Measurements from ENCODE around the gene GFRA4.

GRCh38 chr20:3671986-3672546 is 8.9 kb upstream of the GFRA4 start:
- TF ChIP-seq TCF7L2 (IDR thresholded peaks at IDR 0.05; ENCODE audit: low read depth, low read length) (no peak), CTCF (IDR thresholded peaks at IDR 0.05) (no peak), SIN3A (IDR thresholded peaks at IDR 0.05; ENCODE audit: borderline replicate concordance, insufficient read depth, low read depth, low read length) (no peak), POLR2AphosphoS5 (IDR thresholded peaks at IDR 0.05; ENCODE audit: low read depth, low read length) (no peak), REST (IDR thresholded peaks at IDR 0.05; ENCODE audit: insufficient read depth in 1 of 2, low read depth in 2 of 2, low read length in 1 of 2) (no peak)
